ENCODE data around the gene SLC39A11.

DNA sequence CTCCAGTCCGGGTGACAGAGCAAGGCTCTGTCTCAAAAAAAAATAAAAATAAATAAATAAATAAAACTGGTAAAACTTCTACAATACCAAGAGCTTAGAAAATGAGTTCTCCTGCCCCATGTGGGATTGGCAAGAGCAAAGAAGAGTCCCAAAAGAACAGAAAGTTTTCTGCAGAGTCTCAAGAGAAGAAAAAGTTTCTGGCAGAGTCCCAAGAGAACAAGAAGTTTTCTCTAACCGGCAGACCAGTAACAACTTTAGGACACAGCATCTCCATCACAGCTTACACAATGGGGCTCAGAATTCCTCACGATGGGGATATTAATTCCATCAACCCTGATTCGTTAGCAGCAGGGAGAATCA, 1.1 kb downstream of the SLC39A11 start:
- TF ChIP-seq, protein P1, sequence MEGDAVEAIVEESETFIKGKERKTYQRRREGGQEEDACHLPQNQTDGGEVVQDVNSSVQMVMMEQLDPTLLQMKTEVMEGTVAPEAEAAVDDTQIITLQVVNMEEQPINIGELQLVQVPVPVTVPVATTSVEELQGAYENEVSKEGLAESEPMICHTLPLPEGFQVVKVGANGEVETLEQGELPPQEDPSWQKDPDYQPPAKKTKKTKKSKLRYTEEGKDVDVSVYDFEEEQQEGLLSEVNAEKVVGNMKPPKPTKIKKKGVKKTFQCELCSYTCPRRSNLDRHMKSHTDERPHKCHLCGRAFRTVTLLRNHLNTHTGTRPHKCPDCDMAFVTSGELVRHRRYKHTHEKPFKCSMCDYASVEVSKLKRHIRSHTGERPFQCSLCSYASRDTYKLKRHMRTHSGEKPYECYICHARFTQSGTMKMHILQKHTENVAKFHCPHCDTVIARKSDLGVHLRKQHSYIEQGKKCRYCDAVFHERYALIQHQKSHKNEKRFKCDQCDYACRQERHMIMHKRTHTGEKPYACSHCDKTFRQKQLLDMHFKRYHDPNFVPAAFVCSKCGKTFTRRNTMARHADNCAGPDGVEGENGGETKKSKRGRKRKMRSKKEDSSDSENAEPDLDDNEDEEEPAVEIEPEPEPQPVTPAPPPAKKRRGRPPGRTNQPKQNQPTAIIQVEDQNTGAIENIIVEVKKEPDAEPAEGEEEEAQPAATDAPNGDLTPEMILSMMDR (conservative IDR thresholded peaks at IDR 0.05; ENCODE audit: low read depth, low read length) = no peak
- no peak for TF ChIP-seq EZH2 (IDR thresholded peaks at IDR 0.05; ENCODE audit: borderline replicate concordance, low read depth, low read length, poor library complexity, severe bottlenecking)
